ENCODE measurements around the gene PHOX2A. TPM values are rescaled to one million over a fixed set of nuclear protein-coding genes. Genes with fewer than 3 reads are reported as not detected.

PHOX2A gene
- total and polyA plus RNA-seq, 9 donors, result 0.21 TPM; not detected in 8

GRCh38 chr11:72240461-72241290, 3.3 kb downstream of the PHOX2A start:
- no peak overlapping the region for H3K27ac ChIP-seq (ENCODE audit: low read length)
- peaks cover 47% of the 10 kb centered on the region for H3K4me1 ChIP-seq (ENCODE audit: control insufficient read depth, insufficient read depth, low read length)

GRCh38 chr11:72239849-72240460, 4.0 kb downstream of the PHOX2A start:
- Histone ChIP-seq H3K27me3 (ENCODE audit: control insufficient read depth, insufficient read depth, low read length) (peaks cover 71% of the 10 kb centered on the region), H3K4me1 (ENCODE audit: control insufficient read depth, insufficient read depth, low read length) (peaks cover 43% of the 10 kb centered on the region), H3K36me3 (ENCODE audit: control insufficient read depth, insufficient read depth, low read length) (peaks cover 38% of the 10 kb centered on the region), H3K4me3 (ENCODE audit: low read length) (peak overlapping the region; percentile 10), H3K27ac (ENCODE audit: low read length) (no peak overlapping the region), H3K9me3 (replicated peaks; ENCODE audit: control insufficient read depth, low read depth, low read length) (no peaks in the 10 kb centered on the region)
- under 1% methylated on average over 69 of the region's 69 CpGs for WGBS (ENCODE audit: insufficient coverage)
- DNase-seq, result peak; percentile 54

More at GRCh38 chr11:72240461-72241290, 3.3 kb downstream of the PHOX2A start:
- H3K9me3 ChIP-seq (replicated peaks; ENCODE audit: control insufficient read depth, low read depth, low read length), result no peaks in the 10 kb centered on the region
- 5% methylated on average over 39 of the region's 44 CpGs for WGBS (ENCODE audit: insufficient coverage)
- H3K4me3 ChIP-seq (ENCODE audit: low read length), result no peak overlapping the region
- peak; percentile 52 for DNase-seq
- H3K36me3 ChIP-seq (ENCODE audit: control insufficient read depth, insufficient read depth, low read length), result peaks cover 30% of the 10 kb centered on the region
- H3K27me3 ChIP-seq (ENCODE audit: control insufficient read depth, insufficient read depth, low read length), result peaks cover 78% of the 10 kb centered on the region

- peak; percentile 65 for DNase-seq
- Histone ChIP-seq H3K4me1 (ENCODE audit: control insufficient read depth, insufficient read depth, low read length) (peaks cover 41% of the 10 kb centered on the region), H3K27me3 (ENCODE audit: control insufficient read depth, insufficient read depth, low read length) (peaks cover 65% of the 10 kb centered on the region), H3K4me3 (ENCODE audit: low read length) (peak overlapping the region; percentile 9), H3K36me3 (ENCODE audit: control insufficient read depth, insufficient read depth, low read length) (peaks cover 43% of the 10 kb centered on the region), H3K9me3 (replicated peaks; ENCODE audit: control insufficient read depth, low read depth, low read length) (no peaks in the 10 kb centered on the region), H3K27ac (ENCODE audit: low read length) (no peak overlapping the region)
- 6% methylated on average over 25 of the region's 25 CpGs for WGBS (ENCODE audit: insufficient coverage)
Observed at GRCh38 chr11:72239313-72239848, 4.6 kb downstream of the PHOX2A start.

GRCh38 chr11:72238492-72239312, 5.3 kb downstream of the PHOX2A start:
- H3K9me3 ChIP-seq (replicated peaks; ENCODE audit: control insufficient read depth, low read depth, low read length), result no peaks in the 10 kb centered on the region
- peaks cover 59% of the 10 kb centered on the region for H3K27me3 ChIP-seq (ENCODE audit: control insufficient read depth, insufficient read depth, low read length)
- H3K27ac ChIP-seq (ENCODE audit: low read length), result no peak overlapping the region
- DNase-seq, result no peak
- peaks cover 50% of the 10 kb centered on the region for H3K36me3 ChIP-seq (ENCODE audit: control insufficient read depth, insufficient read depth, low read length)
- no peak overlapping the region for H3K4me3 ChIP-seq (ENCODE audit: low read length)
- WGBS (ENCODE audit: insufficient coverage), result 45% methylated on average over 14 of the region's 28 CpGs
- H3K4me1 ChIP-seq (ENCODE audit: control insufficient read depth, insufficient read depth, low read length), result peaks cover 38% of the 10 kb centered on the region

GRCh38 chr11:72238040-72238450, 5.9 kb downstream of the PHOX2A start:
- WGBS (ENCODE audit: insufficient coverage), result 49% methylated on average over 12 of the region's 16 CpGs
- DNase-seq, result peak; percentile 60
- Histone ChIP-seq H3K27ac (ENCODE audit: low read length) (no peak overlapping the region), H3K9me3 (replicated peaks; ENCODE audit: control insufficient read depth, low read depth, low read length) (no peaks in the 10 kb centered on the region), H3K27me3 (ENCODE audit: control insufficient read depth, insufficient read depth, low read length) (peaks cover 52% of the 10 kb centered on the region), H3K4me3 (ENCODE audit: low read length) (no peak overlapping the region), H3K36me3 (ENCODE audit: control insufficient read depth, insufficient read depth, low read length) (peaks cover 57% of the 10 kb centered on the region), H3K4me1 (ENCODE audit: control insufficient read depth, insufficient read depth, low read length) (peaks cover 38% of the 10 kb centered on the region)

- peaks cover 45% of the 10 kb centered on the region for H3K27me3 ChIP-seq (ENCODE audit: control insufficient read depth, insufficient read depth, low read length)
- H3K36me3 ChIP-seq (ENCODE audit: control insufficient read depth, insufficient read depth, low read length), result peaks cover 64% of the 10 kb centered on the region
Observed at GRCh38 chr11:72237112-72237931, 6.7 kb downstream of the PHOX2A start.

GRCh38 chr11:72236774-72237111, 7.2 kb downstream of the PHOX2A start:
- peaks cover 38% of the 10 kb centered on the region for H3K4me1 ChIP-seq (ENCODE audit: control insufficient read depth, insufficient read depth, low read length)

More at GRCh38 chr11:72237112-72237931, 6.7 kb downstream of the PHOX2A start:
- peaks cover 38% of the 10 kb centered on the region for H3K4me1 ChIP-seq (ENCODE audit: control insufficient read depth, insufficient read depth, low read length)
- no peaks in the 10 kb centered on the region for H3K9me3 ChIP-seq (replicated peaks; ENCODE audit: control insufficient read depth, low read depth, low read length)
- H3K27ac ChIP-seq (ENCODE audit: low read length), result no peak overlapping the region
- H3K4me3 ChIP-seq (ENCODE audit: low read length), result no peak overlapping the region
- 67% methylated on average over 3 of the region's 22 CpGs for WGBS (ENCODE audit: insufficient coverage)
- DNase-seq, result no peak

GRCh38 chr11:72236083-72236697, 7.8 kb downstream of the PHOX2A start:
- Histone ChIP-seq H3K36me3 (ENCODE audit: control insufficient read depth, insufficient read depth, low read length) (peaks cover 75% of the 10 kb centered on the region), H3K27me3 (ENCODE audit: control insufficient read depth, insufficient read depth, low read length) (peaks cover 33% of the 10 kb centered on the region), H3K9me3 (replicated peaks; ENCODE audit: control insufficient read depth, low read depth, low read length) (no peaks in the 10 kb centered on the region), H3K4me3 (ENCODE audit: low read length) (no peak overlapping the region), H3K4me1 (ENCODE audit: control insufficient read depth, insufficient read depth, low read length) (peaks cover 38% of the 10 kb centered on the region), H3K27ac (ENCODE audit: low read length) (no peak overlapping the region)
- no peak for DNase-seq
- no CpG with 5 or more reads among the region's 4 CpGs for WGBS (ENCODE audit: insufficient coverage)

More at GRCh38 chr11:72236774-72237111, 7.2 kb downstream of the PHOX2A start:
- 63% methylated on average over 1 of the region's 2 CpGs for WGBS (ENCODE audit: insufficient coverage)
- H3K27ac ChIP-seq (ENCODE audit: low read length), result no peak overlapping the region
- H3K4me3 ChIP-seq (ENCODE audit: low read length), result no peak overlapping the region
- peaks cover 70% of the 10 kb centered on the region for H3K36me3 ChIP-seq (ENCODE audit: control insufficient read depth, insufficient read depth, low read length)
- peaks cover 39% of the 10 kb centered on the region for H3K27me3 ChIP-seq (ENCODE audit: control insufficient read depth, insufficient read depth, low read length)
- H3K9me3 ChIP-seq (replicated peaks; ENCODE audit: control insufficient read depth, low read depth, low read length), result no peaks in the 10 kb centered on the region
- DNase-seq, result no peak
